GM12878 (cell line): Measurements from ENCODE around the gene FAM120A. TPM values are rescaled to one million over a fixed set of nuclear protein-coding genes. Genes with fewer than 3 reads are reported as not detected.

Experiments used
- ATAC-seq: fragments of 200-7000 bp; cut with Tn5 transposase; 3 replicates; pipeline ENCODE4 v1.9.1; 2020; ENCODE audit warnings: mild to moderate bottlenecking, moderate library complexity
- BruUV-seq: library from RNA; stranded (reverse); fragments of 400-500 nt; replicated peaks from 2 replicates; lab custom pipeline; 2021; lab: Mats Ljungman, UMichigan
- CTCF ChIA-PET: fragments of 300-600 bp; sonication (Branson Sonifier 250); formaldehyde crosslinking; extraction: SDS; loops from one replicate; lab custom pipeline; 2021; ENCODE audit warnings: inconsistent platforms; lab: Yijun Ruan, JAX
- POLR2A ChIA-PET: fragments of 350-600 bp; formaldehyde crosslinking; extraction: SDS; loops from one replicate; lab custom pipeline; 2021; ENCODE audit warnings: inconsistent platforms; lab: Charles Lee
- RAD21 ChIA-PET: fragments of 300-600 bp; sonication (Branson Sonifier 250); formaldehyde crosslinking; loops from one replicate; lab custom pipeline; 2023; ENCODE audit warnings: antibody characterized with exemption; ENCODE audit not compliant: unreplicated experiment; lab: Charles Lee
- SMC1A ChIA-PET: fragments of 300-600 bp; sonication (Branson Sonifier 250); formaldehyde crosslinking; loops from one replicate; lab custom pipeline; 2023; ENCODE audit not compliant: unreplicated experiment, uncharacterized antibody; lab: Charles Lee
- DNase-seq: peaks from one replicate; pipeline ENCODE4 v3.0.0-alpha.2; 2011; ENCODE audit warnings: low read depth, low spot score
- FAIRE-seq: peaks from 3 replicates; lab custom pipeline; 2011; peaks lifted over from hg19 to GRCh38; lab: Jason Lieb, UNC
- H2AFZ ChIP-seq: 2 replicates; pipeline ENCODE4 v1.6.0; 2011; ENCODE audit warnings: low read depth, low read length, control low read depth; ENCODE audit not compliant: control insufficient read depth
- H3K27ac ChIP-seq: 2 replicates; pipeline ENCODE4 v1.5.1; 2011; ENCODE audit warnings: control low read depth; ENCODE audit not compliant: control insufficient read depth, insufficient read depth
- H3K27me3 ChIP-seq, 2 experiments: replicated peaks in 1 of 2; 2 replicates each; pipeline versions ENCODE4 v1.6.0 to v1.6.1; 2011; ENCODE audit warnings: low read length in 1 of 2; ENCODE audit not compliant: control insufficient read depth in 2 of 2, insufficient read depth in 2 of 2
- H3K36me3 ChIP-seq, 2 experiments: 2 replicates each; pipeline ENCODE4 v1.5.1; 2011; ENCODE audit warnings: low read length in 1 of 2; ENCODE audit not compliant: control insufficient read depth in 2 of 2, insufficient read depth in 2 of 2
- H3K4me1 ChIP-seq: 2 replicates; pipeline ENCODE4 v1.6.1; 2011; ENCODE audit warnings: mild to moderate bottlenecking, low read length, moderate library complexity, mixed read lengths; ENCODE audit not compliant: control insufficient read depth, insufficient read depth
- H3K4me2 ChIP-seq: 2 replicates; pipeline ENCODE4 v1.6.0; 2011; ENCODE audit warnings: control low read depth; ENCODE audit not compliant: control insufficient read depth, insufficient read depth
- H3K4me3 ChIP-seq: fragments of 200-600 bp; sonication (generic); 2 replicates; pipeline ENCODE4 v1.5.1; 2016
- H3K79me2 ChIP-seq: 2 replicates; pipeline ENCODE4 v1.6.0; 2011; ENCODE audit warnings: low read length; ENCODE audit not compliant: control insufficient read depth, insufficient read depth
- H3K9ac ChIP-seq: 2 replicates; pipeline ENCODE4 v1.8.0; 2011; ENCODE audit warnings: low read length, control low read depth, mixed read lengths; ENCODE audit not compliant: control insufficient read depth, insufficient read depth
- H3K9me3 ChIP-seq: replicated peaks from 3 replicates; pipeline ENCODE4 v1.5.1; 2011; ENCODE audit warnings: mild to moderate bottlenecking, low read length; ENCODE audit not compliant: control insufficient read depth, insufficient read depth
- H4K20me1 ChIP-seq: 2 replicates; pipeline ENCODE4 v1.6.0; 2011; ENCODE audit not compliant: control insufficient read depth, insufficient read depth
- BCL11A ChIP-seq: IDR thresholded peaks from 2 replicates; pipeline ENCODE4 v1.6.1; 2011; ENCODE audit warnings: low read depth, low read length
- BCLAF1 ChIP-seq: fragments of 450-650 bp; IDR thresholded peaks from 2 replicates; pipeline ENCODE4 v1.6.1; 2017; ENCODE audit warnings: antibody characterized with exemption, mild to moderate bottlenecking, moderate library complexity
- CBX5 ChIP-seq: sonication (generic); IDR thresholded peaks from 2 replicates; pipeline ENCODE4 v1.6.1; 2016; ENCODE audit warnings: low read depth, moderate library complexity, mild to moderate bottlenecking, inconsistent platforms
- EZH2 ChIP-seq: IDR thresholded peaks from 2 replicates; pipeline ENCODE4 v1.6.1; 2012; ENCODE audit warnings: low read depth, mild to moderate bottlenecking, control low read depth, inconsistent platforms, low read length, borderline replicate concordance; ENCODE audit not compliant: control insufficient read depth
- JUNB ChIP-seq: IDR thresholded peaks from 2 replicates; pipeline ENCODE4 v1.6.1; 2016; ENCODE audit warnings: antibody characterized with exemption, mild to moderate bottlenecking
- MXI1 ChIP-seq: fragments of 150-350 bp; IDR thresholded peaks from 2 replicates; pipeline ENCODE4 v1.6.1; 2011; ENCODE audit warnings: low read depth, mild to moderate bottlenecking, inconsistent platforms, low read length, improper control_type of control experiment
- RAD21 ChIP-seq: IDR thresholded peaks from 2 replicates; pipeline ENCODE4 v1.6.1; 2011; ENCODE audit warnings: mild to moderate bottlenecking, low read depth, low read length, moderate library complexity; ENCODE audit not compliant: insufficient read depth
- RB1 ChIP-seq: fragments of 450-650 bp; formaldehyde crosslinking; IDR thresholded peaks from 2 replicates; pipeline ENCODE4 v1.6.1; 2017; ENCODE audit warnings: mild to moderate bottlenecking, borderline replicate concordance
- SREBF1 ChIP-seq: IDR thresholded peaks from 2 replicates; pipeline ENCODE4 v1.6.1; 2012; ENCODE audit warnings: mild to moderate bottlenecking, low read length
- TBL1XR1 ChIP-seq: IDR thresholded peaks from 2 replicates; pipeline ENCODE4 v1.6.1; 2012; ENCODE audit warnings: low read depth, low read length, improper control_type of control experiment
- WGBS: methylation state at CpG from one replicate; pipeline ENCODE4 v1.1.6; 2016; ENCODE audit warnings: low lambda C conversion rate; ENCODE audit not compliant: insufficient replicate concordance, insufficient coverage; ENCODE audit errors: missing lambda C conversion rate; 5-methylcytosine and 5-hydroxymethylcytosine counted together
- in situ Hi-C: fragments of 300-500 bp; cut with MboI; formaldehyde crosslinking; loops from 9 replicates; pipeline ENCODE4 v1.14.3; 2018; ENCODE audit warnings: mixed read lengths
- intact Hi-C: fragments of 100-400 bp; cut with micrococcal nuclease; formaldehyde crosslinking; loops from one replicate; pipeline ENCODE4 v1.14.2; 2022; ENCODE audit not compliant: unreplicated experiment
- polyA plus RNA-seq, 11 experiments: library from polyadenylated mRNA; depleted of rRNA in 4 of 11; unstranded in 6 of 11; stranded (reverse) in 5 of 11; fragments of >200 nt; fragmentation: Nextera tagmentation in 4 of 11; fragmentation: Illumina TruSeq in 1 of 11; extraction: Ambion mirVana in 4 of 11; extraction: Trizol in 1 of 11; gene quantifications; 1 replicate in 1 of 11; 2 replicates in 10 of 11; pipeline versions ENCODE4 v1.2.1 to v1.2.3, GENCODE V29; 2011 to 2016; ENCODE audit warnings: inconsistent platforms in 2 of 11, missing spikeins in 2 of 11, low read depth in 1 of 11
- total RNA-seq, 4 experiments: library from RNA; depleted of rRNA in 3 of 4; stranded (reverse); fragments of >200 nt in 3 of 4; fragmentation: Illumina TruSeq in 1 of 4; extraction: Trizol in 1 of 4; gene quantifications; 2 replicates each; pipeline versions ENCODE4 v1.2.1 to v1.2.3, GENCODE V29; 2013 to 2021

FAM120A gene
- total and polyA plus RNA-seq, 10 of the 15 experiments (the other 5 are each of a cell fraction or from before 2014, with no cell fraction given), result 13.1 to 89.6 (median 52.5) TPM

GRCh38 chr9:93417538-93417937 is 33.9 kb upstream of the FAM120A start (continued):
- TF ChIP-seq BCLAF1 (no peak), RAD21 (no peak), TBL1XR1 (no peak), CBX5 (no peak), SREBF1 (no peak)

DNA sequence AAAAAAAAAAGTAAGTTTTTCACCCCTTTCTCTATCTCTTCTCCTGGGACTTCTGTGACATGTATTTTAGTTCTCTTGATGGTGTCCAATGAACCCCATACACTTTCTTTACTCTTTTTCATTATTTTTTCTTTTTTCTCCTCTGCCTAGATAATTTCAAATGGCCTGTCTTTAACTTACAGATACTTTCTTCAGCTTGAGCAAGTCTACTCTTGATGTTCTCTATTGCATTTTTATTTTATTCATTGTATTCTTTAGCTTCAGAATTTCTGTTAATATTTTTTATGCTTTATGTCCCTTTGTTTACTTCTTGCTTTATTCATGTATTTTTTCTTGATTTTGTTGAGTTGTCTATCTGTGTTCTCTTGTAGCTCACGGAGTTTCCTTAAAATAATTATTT is 32.5 kb upstream of the FAM120A start:
- FAIRE-seq (no peak), DNase-seq (no peak), ATAC-seq (no peak)
- Histone ChIP-seq H3K4me1 (no peaks in the 10 kb centered on the region), H3K27me3 (no peaks in the 10 kb centered on the region; a peak in 1 of 4 replicates), H3K4me3 (no peak overlapping the region), H4K20me1 (no peaks in the 10 kb centered on the region), H2AFZ (no peak overlapping the region), H3K9me3 (peaks cover 7% of the 10 kb centered on the region; the same call in 2 of the 3 replicates), H3K4me2 (no peak overlapping the region), H3K27ac (no peak overlapping the region), H3K36me3 (no peaks in the 10 kb centered on the region), H3K9ac (no peak overlapping the region), H3K79me2 (no peaks in the 10 kb centered on the region)
- ChIA-PET POLR2A (no interaction called here), SMC1A (no interaction called here), RAD21 (no interaction called here), CTCF (no interaction called here)
- no peak for TF ChIP-seq MXI1
- TF ChIP-seq BCLAF1, result no peak
- no peak for TF ChIP-seq BCL11A
- TF ChIP-seq RB1, result no peak
- no peak for TF ChIP-seq EZH2
- no peak for TF ChIP-seq JUNB
- no TSS peak for BruUV-seq
- intact Hi-C loops, result no loop called here
- in situ Hi-C loops, result no loop called here
- whole genome bisulfite sequencing, result 0% methylated on average over 1 of the region's 1 CpG
